Neural cell (in vitro differentiated cells): ENCODE results near the gene PLXNC1. TPM values are rescaled to one million over a fixed set of nuclear protein-coding genes. Genes with fewer than 3 reads are reported as not detected.
A peak's percentile ranks its signal among the peaks of the same experiment; 100 is the strongest.

ENCODE experiments used
- H2AFZ ChIP-seq: fragments of 200-600, 300-800 bp; sonication (generic), shearing (Covaris generic); 2 replicates; pipeline ENCODE4 v1.6.0; 2014; ENCODE audit warnings: low read depth, mild to moderate bottlenecking, antibody characterized with exemption, low read length, moderate library complexity
- H3F3A ChIP-seq: fragments of 200-600 bp; shearing (Covaris generic); 2 replicates; pipeline ENCODE4 v1.6.1; 2016; ENCODE audit warnings: mild to moderate bottlenecking, moderate library complexity, mixed read lengths, antibody characterized with exemption, low read length; ENCODE audit not compliant: insufficient read depth, poor library complexity, severe bottlenecking
- H3K27ac ChIP-seq: fragments of 200-600, 300-800 bp; sonication (generic), shearing (Covaris generic); 2 replicates; pipeline ENCODE4 v1.5.1; 2014; ENCODE audit warnings: mild to moderate bottlenecking, low read length, moderate library complexity
- H3K27me3 ChIP-seq: fragments of 300-800, 200-600 bp; sonication (generic), shearing (Covaris generic); 2 replicates; pipeline ENCODE4 v1.6.0; 2014; ENCODE audit warnings: mild to moderate bottlenecking, low read depth, low read length, moderate library complexity; ENCODE audit not compliant: insufficient read depth
- H3K36me3 ChIP-seq: fragments of 300-800, 200-600 bp; sonication (generic), shearing (Covaris generic); 2 replicates; pipeline ENCODE4 v1.5.1; 2014; ENCODE audit warnings: mild to moderate bottlenecking, antibody characterized with exemption, low read length, moderate library complexity; ENCODE audit not compliant: insufficient read depth
- H3K4me2 ChIP-seq: fragments of 300-800, 200-600 bp; sonication (generic), shearing (Covaris generic); 2 replicates; pipeline ENCODE4 v1.6.0; 2014; ENCODE audit warnings: mild to moderate bottlenecking, low read length
- H3K4me3 ChIP-seq: fragments of 300-800, 200-600 bp; sonication (generic), shearing (Covaris generic); 2 replicates; pipeline ENCODE4 v1.5.1; 2014; ENCODE audit warnings: mild to moderate bottlenecking, low read length, moderate library complexity
- H3K79me2 ChIP-seq: fragments of 200-600 bp; shearing (Covaris generic); replicated peaks from 2 replicates; pipeline ENCODE4 v1.6.0; 2014; ENCODE audit warnings: mild to moderate bottlenecking, low read length, moderate library complexity; ENCODE audit not compliant: insufficient read depth
- H3K9ac ChIP-seq: fragments of 300-800, 200-600 bp; sonication (generic), shearing (Covaris generic); 2 replicates; pipeline ENCODE4 v1.6.1; 2016; ENCODE audit warnings: mild to moderate bottlenecking, low read length, mixed read lengths
- H3K9me2 ChIP-seq: fragments of 200-600 bp; shearing (Covaris generic); 2 replicates; pipeline ENCODE4 v1.6.1; 2016; ENCODE audit warnings: mild to moderate bottlenecking, low read length, mixed read lengths; ENCODE audit not compliant: insufficient read depth
- H3K9me3 ChIP-seq: fragments of 200-600, 300-800 bp; sonication (generic), shearing (Covaris generic); 2 replicates; pipeline ENCODE4 v1.6.1; 2016; ENCODE audit warnings: mild to moderate bottlenecking, mixed run types, low read length, moderate library complexity, mixed read lengths
- H4K20me1 ChIP-seq: fragments of 200-600 bp; shearing (Covaris generic); 2 replicates; pipeline ENCODE4 v1.6.1; 2016; ENCODE audit warnings: mild to moderate bottlenecking, mixed run types; ENCODE audit not compliant: insufficient read depth
- EP300 ChIP-seq: fragments of 450-650 bp; conservative IDR thresholded peaks from 2 replicates; pipeline ENCODE4 v1.6.1; 2014; ENCODE audit warnings: antibody characterized with exemption, mild to moderate bottlenecking, moderate library complexity; ENCODE audit not compliant: poor library complexity, severe bottlenecking
- EZH2 ChIP-seq: fragments of 200-600, 300-800 bp; shearing (Covaris generic), sonication (generic); IDR thresholded peaks from 2 replicates; pipeline ENCODE4 v1.6.1; 2014; ENCODE audit warnings: antibody characterized with exemption, low read length, borderline replicate concordance, mild to moderate bottlenecking; ENCODE audit not compliant: insufficient read depth, poor library complexity, severe bottlenecking
- MXI1 ChIP-seq: fragments of 450-650 bp; conservative IDR thresholded peaks from 2 replicates; pipeline ENCODE4 v1.6.1; 2014; ENCODE audit warnings: antibody characterized with exemption, mild to moderate bottlenecking; ENCODE audit not compliant: poor library complexity, severe bottlenecking
- POLR2AphosphoS5 ChIP-seq: IDR thresholded peaks from 2 replicates; pipeline ENCODE4 v1.6.1; 2012
- RAD21 ChIP-seq: fragments of 450-650 bp; conservative IDR thresholded peaks from 2 replicates; pipeline ENCODE4 v1.6.1; 2014; ENCODE audit warnings: antibody characterized with exemption, mild to moderate bottlenecking, moderate library complexity
- SMC3 ChIP-seq: fragments of 450-650 bp; conservative IDR thresholded peaks from 2 replicates; pipeline ENCODE4 v1.6.1; 2014; ENCODE audit warnings: antibody characterized with exemption, mild to moderate bottlenecking, moderate library complexity; ENCODE audit not compliant: poor library complexity
- TAF1 ChIP-seq: IDR thresholded peaks from 2 replicates; pipeline ENCODE4 v1.6.1; 2012; ENCODE audit warnings: low read depth
- polyA plus RNA-seq: library from polyadenylated mRNA; depleted of rRNA; stranded (reverse); fragments of >200 nt; gene quantifications from 2 replicates; pipeline ENCODE4 v1.2.3, GENCODE V29; 2014
- TF ChIP-seq, protein P1 (sequence below): fragments of 450-650 bp; IDR thresholded peaks from 2 replicates; pipeline ENCODE4 v1.5.1; 2014; ENCODE audit warnings: antibody characterized with exemption, mild to moderate bottlenecking, moderate library complexity; ENCODE audit not compliant: poor library complexity, severe bottlenecking
- TF ChIP-seq, protein P2 (sequence below): IDR thresholded peaks from 2 replicates; pipeline ENCODE4 v1.6.1; 2012; ENCODE audit warnings: borderline replicate concordance

PLXNC1 gene
- polyA plus RNA-seq, 1 donor from 2014 or later = 76.3 TPM

DNA sequence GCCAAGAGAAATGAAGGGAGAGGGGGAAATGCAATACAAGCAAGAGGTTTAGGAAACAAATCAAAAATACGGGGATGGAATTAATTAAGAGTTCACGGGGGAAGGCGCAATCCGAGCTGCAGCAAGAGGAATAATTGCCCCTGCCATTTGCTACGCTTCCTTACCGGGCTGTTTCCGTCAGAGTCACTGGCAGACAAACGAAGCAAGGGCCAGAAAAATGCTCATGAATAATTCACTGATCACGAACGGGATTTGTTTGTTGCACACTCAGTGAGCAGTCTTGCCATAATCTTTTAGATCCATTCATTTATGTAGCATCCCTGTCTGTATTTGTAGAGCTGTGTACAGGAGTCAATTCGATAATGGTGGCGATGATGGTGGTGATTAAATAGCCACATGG, 39.0 kb downstream of the PLXNC1 start:
- Histone ChIP-seq H3K9me3 (no peaks in the 10 kb centered on the region), H3F3A (peaks cover 9% of the 10 kb centered on the region), H3K4me3 (peak overlapping the region; percentile 63), H4K20me1 (no peaks in the 10 kb centered on the region), H3K36me3 (peaks cover 13% of the 10 kb centered on the region), H3K79me2 (no peaks in the 10 kb centered on the region), H3K27ac (peak overlapping the region; percentile 99), H3K27me3 (no peaks in the 10 kb centered on the region), H3K4me2 (peak overlapping the region; percentile 86), H3K9me2 (no peaks in the 10 kb centered on the region), H3K9ac (peak overlapping the region; percentile 85), H2AFZ (peak overlapping the region; percentile 81)
- TF ChIP-seq, protein P1, sequence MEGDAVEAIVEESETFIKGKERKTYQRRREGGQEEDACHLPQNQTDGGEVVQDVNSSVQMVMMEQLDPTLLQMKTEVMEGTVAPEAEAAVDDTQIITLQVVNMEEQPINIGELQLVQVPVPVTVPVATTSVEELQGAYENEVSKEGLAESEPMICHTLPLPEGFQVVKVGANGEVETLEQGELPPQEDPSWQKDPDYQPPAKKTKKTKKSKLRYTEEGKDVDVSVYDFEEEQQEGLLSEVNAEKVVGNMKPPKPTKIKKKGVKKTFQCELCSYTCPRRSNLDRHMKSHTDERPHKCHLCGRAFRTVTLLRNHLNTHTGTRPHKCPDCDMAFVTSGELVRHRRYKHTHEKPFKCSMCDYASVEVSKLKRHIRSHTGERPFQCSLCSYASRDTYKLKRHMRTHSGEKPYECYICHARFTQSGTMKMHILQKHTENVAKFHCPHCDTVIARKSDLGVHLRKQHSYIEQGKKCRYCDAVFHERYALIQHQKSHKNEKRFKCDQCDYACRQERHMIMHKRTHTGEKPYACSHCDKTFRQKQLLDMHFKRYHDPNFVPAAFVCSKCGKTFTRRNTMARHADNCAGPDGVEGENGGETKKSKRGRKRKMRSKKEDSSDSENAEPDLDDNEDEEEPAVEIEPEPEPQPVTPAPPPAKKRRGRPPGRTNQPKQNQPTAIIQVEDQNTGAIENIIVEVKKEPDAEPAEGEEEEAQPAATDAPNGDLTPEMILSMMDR = no peak
- peak; percentile 7 for TF ChIP-seq POLR2AphosphoS5

DNA sequence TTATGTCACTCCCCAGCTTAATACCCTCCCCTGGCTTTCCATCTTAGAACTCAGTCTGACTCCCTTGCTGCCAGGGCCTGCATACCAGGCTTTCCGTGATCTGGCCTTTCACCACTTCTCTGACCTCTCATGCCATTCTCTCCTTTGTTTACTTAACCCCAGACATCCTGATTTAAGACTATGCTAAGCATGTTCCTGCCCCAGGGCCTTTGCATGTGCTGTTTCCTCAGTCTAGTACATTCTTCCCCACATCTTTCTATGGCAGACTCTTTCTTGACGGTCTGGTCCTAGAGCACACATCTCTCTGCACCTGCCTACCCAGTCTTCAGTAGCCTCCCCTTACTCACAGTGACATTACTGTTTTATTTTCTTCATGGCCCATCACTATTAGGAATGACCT, 42.2 kb downstream of the PLXNC1 start:
- H3K9me3 ChIP-seq = no peaks in the 10 kb centered on the region

More for the DNA sequence above, 42.2 kb downstream of the PLXNC1 start:
- no peaks in the 10 kb centered on the region for H4K20me1 ChIP-seq
- no peaks in the 10 kb centered on the region for H3K27me3 ChIP-seq
- H3K9me2 ChIP-seq = no peaks in the 10 kb centered on the region
- H3F3A ChIP-seq = peaks cover 9% of the 10 kb centered on the region
- no peak overlapping the region for H3K4me3 ChIP-seq
- TF ChIP-seq SMC3 = no peak
- no peak for TF ChIP-seq EP300
- no peak for TF ChIP-seq EZH2
- no peak for TF ChIP-seq TAF1
- TF ChIP-seq RAD21 = no peak
- TF ChIP-seq POLR2AphosphoS5 = no peak
- TF ChIP-seq MXI1 = no peak
- TF ChIP-seq, protein P2, sequence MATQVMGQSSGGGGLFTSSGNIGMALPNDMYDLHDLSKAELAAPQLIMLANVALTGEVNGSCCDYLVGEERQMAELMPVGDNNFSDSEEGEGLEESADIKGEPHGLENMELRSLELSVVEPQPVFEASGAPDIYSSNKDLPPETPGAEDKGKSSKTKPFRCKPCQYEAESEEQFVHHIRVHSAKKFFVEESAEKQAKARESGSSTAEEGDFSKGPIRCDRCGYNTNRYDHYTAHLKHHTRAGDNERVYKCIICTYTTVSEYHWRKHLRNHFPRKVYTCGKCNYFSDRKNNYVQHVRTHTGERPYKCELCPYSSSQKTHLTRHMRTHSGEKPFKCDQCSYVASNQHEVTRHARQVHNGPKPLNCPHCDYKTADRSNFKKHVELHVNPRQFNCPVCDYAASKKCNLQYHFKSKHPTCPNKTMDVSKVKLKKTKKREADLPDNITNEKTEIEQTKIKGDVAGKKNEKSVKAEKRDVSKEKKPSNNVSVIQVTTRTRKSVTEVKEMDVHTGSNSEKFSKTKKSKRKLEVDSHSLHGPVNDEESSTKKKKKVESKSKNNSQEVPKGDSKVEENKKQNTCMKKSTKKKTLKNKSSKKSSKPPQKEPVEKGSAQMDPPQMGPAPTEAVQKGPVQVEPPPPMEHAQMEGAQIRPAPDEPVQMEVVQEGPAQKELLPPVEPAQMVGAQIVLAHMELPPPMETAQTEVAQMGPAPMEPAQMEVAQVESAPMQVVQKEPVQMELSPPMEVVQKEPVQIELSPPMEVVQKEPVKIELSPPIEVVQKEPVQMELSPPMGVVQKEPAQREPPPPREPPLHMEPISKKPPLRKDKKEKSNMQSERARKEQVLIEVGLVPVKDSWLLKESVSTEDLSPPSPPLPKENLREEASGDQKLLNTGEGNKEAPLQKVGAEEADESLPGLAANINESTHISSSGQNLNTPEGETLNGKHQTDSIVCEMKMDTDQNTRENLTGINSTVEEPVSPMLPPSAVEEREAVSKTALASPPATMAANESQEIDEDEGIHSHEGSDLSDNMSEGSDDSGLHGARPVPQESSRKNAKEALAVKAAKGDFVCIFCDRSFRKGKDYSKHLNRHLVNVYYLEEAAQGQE = no peak
- TF ChIP-seq, protein P1 = no peak
- H3K79me2 ChIP-seq = no peaks in the 10 kb centered on the region
- no peak overlapping the region for H3K27ac ChIP-seq
- H3K4me2 ChIP-seq = no peak overlapping the region
- peaks cover 28% of the 10 kb centered on the region for H3K36me3 ChIP-seq
- no peak overlapping the region for H2AFZ ChIP-seq
- no peak overlapping the region for H3K9ac ChIP-seq
